ENCODE results near the gene LRRC3. TPM values are rescaled to one million over a fixed set of nuclear protein-coding genes. Genes with fewer than 3 reads are reported as not detected.

The LRRC3 gene
- total and polyA plus RNA-seq, 7 experiments from 2014 or later = 0.06 to 3.3 (median 0.89) TPM

DNA sequence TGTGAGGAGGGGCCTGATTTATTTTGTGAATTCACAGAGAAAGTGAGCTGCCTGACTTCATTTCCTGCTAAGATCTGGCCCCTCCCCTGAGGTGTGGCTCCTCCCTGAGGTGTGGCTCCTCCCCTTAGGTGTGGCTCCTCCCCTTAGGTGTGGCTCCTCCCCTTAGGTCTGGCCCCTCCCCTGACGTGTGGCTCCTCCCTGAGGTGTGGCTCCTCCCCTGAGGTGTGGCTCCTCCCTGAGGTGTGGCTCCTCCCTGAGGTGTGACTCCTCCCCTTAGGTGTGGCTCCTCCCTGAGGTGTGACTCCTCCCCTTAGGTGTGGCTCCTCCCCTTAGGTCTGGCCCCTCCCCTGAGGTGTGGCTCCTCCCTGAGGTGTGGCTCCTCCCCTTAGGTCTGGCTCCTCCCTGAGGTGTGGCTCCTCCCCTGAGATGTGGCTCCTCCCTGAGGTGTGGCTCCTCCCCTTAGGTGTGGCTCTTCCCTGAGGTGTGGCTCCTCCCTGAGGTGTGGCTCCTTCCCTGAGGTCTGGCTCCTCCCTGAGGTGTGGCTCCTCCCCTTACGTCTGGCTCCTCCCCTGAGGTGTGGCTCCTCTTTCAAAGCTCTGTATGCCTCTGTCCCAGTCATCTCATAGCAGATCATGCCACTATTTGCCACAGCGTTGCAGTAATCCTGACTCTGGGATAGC, 26.9 kb upstream of the LRRC3 start:
- intact Hi-C loops (cut with micrococcal nuclease) = loop anchor here (1.0 to 10.0 kb wide), 2 partner anchors 27 to 94 kb away; partner anchors contain the start of genes LRRC3 (in 2 of the 2) and CFAP410 (in 1 of the 2)
- ATAC-seq = peak; percentile 71
- H3K27ac ChIP-seq (ENCODE audit: low read depth, low read length) = no peak overlapping the region
- ChIA-PET CTCF (interaction anchor here (0.6 kb wide), 1 partner anchor 8 kb away, joined by 3 read pairs; no protein-coding TSS in a partner anchor), POLR2A (no interaction called here)
- H3K36me3 ChIP-seq (ENCODE audit: control insufficient read depth in 2 of 3, insufficient read depth in 3 of 3, low read length in 3 of 3) = no peaks in the 10 kb centered on the region
- H3K27ac Mint-ChIP-seq = peak overlapping the region in 3 of 9 donors; percentile 4 to 53 (median 52)
- H3K4me1 ChIP-seq (ENCODE audit: control insufficient read depth in 2 of 2, insufficient read depth in 2 of 2, low read length in 2 of 2) = no peaks in the 10 kb centered on the region
- no peaks in the 10 kb centered on the region for H3K27me3 Mint-ChIP-seq
- H3K36me3 Mint-ChIP-seq = peaks cover 0 to 23% (median 13%) of the 10 kb centered on the region in 5 donors
- peaks cover 0 to 32% (median 18%) of the 10 kb centered on the region in 11 donors for H3K9me3 Mint-ChIP-seq
- no peak overlapping the region for H3K4me3 ChIP-seq (ENCODE audit: low read length)
- H3K27me3 ChIP-seq (ENCODE audit: control insufficient read depth in 2 of 2, insufficient read depth in 2 of 2, low read length in 2 of 2) = no peaks in the 10 kb centered on the region
- peaks cover 0 to 6% (median 0%) of the 10 kb centered on the region in 7 donors for H3K4me1 Mint-ChIP-seq
- no peak overlapping the region for H3K4me3 Mint-ChIP-seq
- peaks cover 0 to 6% (median 5%) of the 10 kb centered on the region in 3 experiments for H3K9me3 ChIP-seq (ENCODE audit: control insufficient read depth in 2 of 3, low read length in 3 of 3)
- peak; percentile 45 to 83 (median 67) for DNase-seq

DNA sequence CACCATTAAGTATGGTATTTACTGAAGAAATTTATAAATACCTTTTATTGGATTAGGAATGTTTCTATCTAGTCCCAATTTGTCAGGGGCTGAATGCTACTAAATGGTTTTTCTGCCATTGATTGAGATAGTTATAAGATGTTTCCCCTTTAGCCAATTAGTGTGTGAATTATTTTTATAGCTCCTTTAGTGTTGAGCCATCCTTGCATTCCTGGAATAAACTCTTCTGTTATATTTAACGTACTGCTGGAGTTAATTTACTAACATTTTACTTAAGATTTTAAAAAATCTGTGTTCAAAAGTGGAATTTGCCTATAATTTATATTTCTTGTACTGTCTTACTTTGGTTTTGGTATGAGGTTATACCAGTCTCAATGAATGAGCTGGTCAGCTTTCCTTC, 25.4 kb upstream of the LRRC3 start:
- Histone ChIP-seq H3K9me3 (ENCODE audit: control insufficient read depth in 2 of 3, low read length in 3 of 3) (peaks cover 0 to 6% (median 5%) of the 10 kb centered on the region in 3 experiments), H3K27ac (ENCODE audit: low read depth, low read length) (no peak overlapping the region), H3K4me1 (ENCODE audit: control insufficient read depth in 2 of 2, insufficient read depth in 2 of 2, low read length in 2 of 2) (no peaks in the 10 kb centered on the region), H3K36me3 (ENCODE audit: control insufficient read depth in 2 of 3, insufficient read depth in 3 of 3, low read length in 3 of 3) (no peaks in the 10 kb centered on the region), H3K27me3 (ENCODE audit: control insufficient read depth in 2 of 2, insufficient read depth in 2 of 2, low read length in 2 of 2) (no peaks in the 10 kb centered on the region), H3K4me3 (ENCODE audit: low read length) (no peak overlapping the region)
- ATAC-seq = no peak
- peaks cover 0 to 9% (median 0%) of the 10 kb centered on the region in 7 donors for H3K4me1 Mint-ChIP-seq
- ChIA-PET CTCF (no interaction called here), POLR2A (no interaction called here)
- intact Hi-C loops (cut with micrococcal nuclease) = loop anchor here in 1 of 2 donors (10.0 kb wide), 1 partner anchor 95 kb away; the partner anchor contains the start of gene CFAP410
- H3K4me3 Mint-ChIP-seq = no peak overlapping the region
- DNase-seq = no peak
- peaks cover 0 to 32% (median 18%) of the 10 kb centered on the region in 11 donors for H3K9me3 Mint-ChIP-seq
- H3K27me3 Mint-ChIP-seq = no peaks in the 10 kb centered on the region
- H3K27ac Mint-ChIP-seq = no peak overlapping the region
- H3K36me3 Mint-ChIP-seq = peaks cover 0 to 26% (median 13%) of the 10 kb centered on the region in 5 donors

DNA sequence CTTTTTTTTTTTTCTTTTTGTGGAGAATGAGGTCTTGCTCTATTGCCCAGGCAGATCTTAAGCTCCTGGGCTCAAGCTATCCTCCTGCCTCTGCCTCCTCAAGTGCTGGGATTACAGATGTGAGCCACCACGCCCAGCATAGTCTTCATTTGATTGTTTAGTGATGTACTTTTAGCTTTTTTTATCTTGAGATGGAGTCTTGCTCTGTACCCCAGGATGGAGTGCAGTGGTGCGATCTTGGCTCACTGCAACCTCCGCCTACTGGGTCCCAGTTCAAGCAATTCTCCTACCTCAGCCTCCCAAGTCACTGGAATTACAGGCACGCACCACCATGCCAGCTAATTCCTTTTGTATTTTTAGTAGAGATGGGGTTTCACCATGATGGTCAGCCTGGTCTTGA, 24.0 kb upstream of the LRRC3 start:
- Histone ChIP-seq H3K4me3 (ENCODE audit: low read length) (no peak overlapping the region), H3K4me1 (ENCODE audit: control insufficient read depth in 2 of 2, insufficient read depth in 2 of 2, low read length in 2 of 2) (no peaks in the 10 kb centered on the region), H3K27ac (ENCODE audit: low read depth, low read length) (no peak overlapping the region), H3K27me3 (ENCODE audit: control insufficient read depth in 2 of 2, insufficient read depth in 2 of 2, low read length in 2 of 2) (no peaks in the 10 kb centered on the region), H3K36me3 (ENCODE audit: control insufficient read depth in 2 of 3, insufficient read depth in 3 of 3, low read length in 3 of 3) (no peaks in the 10 kb centered on the region), H3K9me3 (ENCODE audit: control insufficient read depth in 2 of 3, low read length in 3 of 3) (peaks cover 0 to 6% (median 5%) of the 10 kb centered on the region in 3 experiments)
- DNase-seq (no peak), ATAC-seq (no peak)
- H3K4me3 Mint-ChIP-seq = no peak overlapping the region
- POLR2A ChIA-PET = no interaction called here
- CTCF ChIA-PET = no interaction called here
- H3K27me3 Mint-ChIP-seq = no peaks in the 10 kb centered on the region
- peak overlapping the region in 1 of 9 donors; percentile 7 for H3K27ac Mint-ChIP-seq
- peaks cover 0 to 31% (median 13%) of the 10 kb centered on the region in 5 donors for H3K36me3 Mint-ChIP-seq
- intact Hi-C loops (cut with micrococcal nuclease) = no loop called here
- H3K9me3 Mint-ChIP-seq = peaks cover 0 to 32% (median 18%) of the 10 kb centered on the region in 11 donors
- H3K4me1 Mint-ChIP-seq = peaks cover 0 to 9% (median 0%) of the 10 kb centered on the region in 7 donors

DNA sequence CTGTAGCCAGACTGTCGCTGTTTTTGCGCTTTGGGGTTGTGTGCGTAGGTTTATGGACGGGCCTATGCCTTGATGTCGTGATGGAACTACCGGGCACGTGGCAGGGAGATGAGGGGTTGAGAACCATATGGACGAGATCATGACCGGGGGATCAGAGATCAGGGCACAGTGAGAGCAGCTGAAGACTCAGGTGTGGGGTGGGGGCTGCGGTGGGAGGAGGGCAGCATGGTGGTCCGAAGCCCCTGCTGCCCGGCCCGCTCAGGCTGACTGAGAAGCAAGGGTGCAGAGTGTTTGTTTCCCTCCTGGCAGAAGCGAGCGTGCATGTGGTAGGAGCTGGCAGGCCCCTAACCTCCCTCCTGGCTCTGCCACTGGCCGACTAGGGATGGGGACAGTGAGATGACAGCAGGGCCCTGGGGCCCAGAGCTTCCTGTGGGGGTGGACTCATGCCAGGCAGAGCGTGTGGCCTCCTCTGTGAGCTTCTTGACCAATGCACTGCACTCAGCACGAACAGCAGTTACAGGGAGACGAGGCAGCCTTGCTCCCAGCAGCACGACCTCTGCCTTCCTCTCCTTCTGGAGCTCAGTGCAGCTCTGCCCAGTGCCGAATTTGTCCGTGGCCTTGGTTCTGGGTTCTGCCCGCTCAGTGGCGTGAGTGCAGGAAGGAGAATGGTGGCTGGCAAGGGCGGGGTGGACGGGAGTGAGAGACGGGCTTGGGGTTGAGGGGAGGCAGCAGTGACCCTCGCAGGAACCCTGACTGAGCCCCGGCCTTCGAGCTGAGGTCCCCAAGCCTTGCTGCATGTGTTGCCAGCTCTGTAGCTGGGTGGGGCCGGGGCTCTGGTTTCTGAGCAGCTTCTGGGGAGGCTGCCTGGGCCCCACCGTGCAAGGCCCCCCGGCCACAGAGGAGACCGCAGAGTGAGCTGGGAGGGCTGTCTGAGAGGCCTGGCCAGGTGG, 22.2 kb upstream of the LRRC3 start:
- H3K27me3 ChIP-seq (ENCODE audit: control insufficient read depth in 2 of 2, insufficient read depth in 2 of 2, low read length in 2 of 2) = no peaks in the 10 kb centered on the region
- Mint-ChIP-seq H3K9me3 (peaks cover 0 to 32% (median 18%) of the 10 kb centered on the region in 11 donors), H3K36me3 (peaks cover 0 to 24% (median 13%) of the 10 kb centered on the region in 5 donors), H3K27me3 (no peaks in the 10 kb centered on the region), H3K4me1 (peaks cover 0 to 3% (median 0%) of the 10 kb centered on the region in 7 donors), H3K27ac (no peak overlapping the region), H3K4me3 (no peak overlapping the region)
- ChIA-PET POLR2A (no interaction called here), CTCF (no interaction called here)
- no peak overlapping the region for H3K4me3 ChIP-seq (ENCODE audit: low read length)
- peaks cover 0 to 6% (median 0%) of the 10 kb centered on the region in 3 experiments for H3K36me3 ChIP-seq (ENCODE audit: control insufficient read depth in 2 of 3, insufficient read depth in 3 of 3, low read length in 3 of 3)
- H3K9me3 ChIP-seq (ENCODE audit: control insufficient read depth in 2 of 3, low read length in 3 of 3) = peaks cover 0 to 6% (median 5%) of the 10 kb centered on the region in 3 experiments
- no peaks in the 10 kb centered on the region for H3K4me1 ChIP-seq (ENCODE audit: control insufficient read depth in 2 of 2, insufficient read depth in 2 of 2, low read length in 2 of 2)
- intact Hi-C loops (cut with micrococcal nuclease) = no loop called here
- no peak overlapping the region for H3K27ac ChIP-seq (ENCODE audit: low read depth, low read length)
- ATAC-seq (no peak), DNase-seq (no peak)

DNA sequence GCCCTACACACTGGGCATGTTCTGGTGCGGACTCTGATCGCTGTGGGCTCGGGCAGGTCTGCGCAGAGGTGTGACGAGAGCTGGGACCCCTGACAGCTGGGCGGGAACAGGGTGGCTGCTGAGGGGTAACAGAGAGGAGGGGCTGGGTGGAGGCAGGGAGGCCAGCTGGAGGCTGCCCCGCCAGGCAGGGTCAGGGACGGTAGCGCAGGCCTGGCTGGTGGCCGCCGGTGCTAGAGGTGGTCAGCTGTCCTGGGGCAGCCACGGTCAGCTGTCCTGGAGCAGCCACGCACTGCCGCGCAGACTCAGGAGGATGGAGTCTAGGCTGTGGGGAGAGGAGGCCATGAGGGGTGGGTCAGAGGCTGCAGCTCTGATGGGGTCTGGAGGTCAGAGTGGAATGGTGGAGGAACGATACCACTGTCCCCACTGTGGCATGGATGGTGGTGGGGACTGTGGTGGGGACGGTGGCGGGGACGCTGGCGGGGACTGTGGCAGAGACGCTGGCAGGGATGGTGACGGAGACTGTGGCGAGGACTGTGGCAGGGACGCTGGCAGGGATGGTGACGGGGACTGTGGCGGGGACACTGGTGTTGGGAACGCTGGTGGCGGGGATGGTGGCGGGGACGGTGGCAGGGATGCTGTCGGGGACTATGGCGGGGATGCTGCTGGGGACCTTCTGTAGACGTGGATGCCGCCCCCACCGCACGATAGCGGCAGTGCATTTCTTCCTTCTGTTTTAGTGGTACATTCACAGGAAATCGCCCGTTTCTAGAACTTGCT, 21.3 kb upstream of the LRRC3 start:
- H3K27ac Mint-ChIP-seq = peak overlapping the region in 1 of 9 donors; percentile 48
- Histone ChIP-seq H3K27me3 (ENCODE audit: control insufficient read depth in 2 of 2, insufficient read depth in 2 of 2, low read length in 2 of 2) (no peaks in the 10 kb centered on the region), H3K36me3 (ENCODE audit: control insufficient read depth in 2 of 3, insufficient read depth in 3 of 3, low read length in 3 of 3) (peaks cover 0 to 6% (median 0%) of the 10 kb centered on the region in 3 experiments), H3K4me3 (ENCODE audit: low read length) (no peak overlapping the region), H3K4me1 (ENCODE audit: control insufficient read depth in 2 of 2, insufficient read depth in 2 of 2, low read length in 2 of 2) (no peaks in the 10 kb centered on the region), H3K9me3 (ENCODE audit: control insufficient read depth in 2 of 3, low read length in 3 of 3) (peaks cover 0 to 6% (median 5%) of the 10 kb centered on the region in 3 experiments), H3K27ac (ENCODE audit: low read depth, low read length) (no peak overlapping the region)
- H3K4me3 Mint-ChIP-seq = no peak overlapping the region
- POLR2A ChIA-PET = no interaction called here
- peaks cover 0 to 27% (median 15%) of the 10 kb centered on the region in 11 donors for H3K9me3 Mint-ChIP-seq
- intact Hi-C loops (cut with micrococcal nuclease) = no loop called here
- H3K27me3 Mint-ChIP-seq = no peaks in the 10 kb centered on the region
- ATAC-seq (no peak), DNase-seq (no peak)
- H3K4me1 Mint-ChIP-seq = peaks cover 0 to 3% (median 0%) of the 10 kb centered on the region in 7 donors
- peaks cover 0 to 21% (median 13%) of the 10 kb centered on the region in 5 donors for H3K36me3 Mint-ChIP-seq
- CTCF ChIA-PET = no interaction called here

DNA sequence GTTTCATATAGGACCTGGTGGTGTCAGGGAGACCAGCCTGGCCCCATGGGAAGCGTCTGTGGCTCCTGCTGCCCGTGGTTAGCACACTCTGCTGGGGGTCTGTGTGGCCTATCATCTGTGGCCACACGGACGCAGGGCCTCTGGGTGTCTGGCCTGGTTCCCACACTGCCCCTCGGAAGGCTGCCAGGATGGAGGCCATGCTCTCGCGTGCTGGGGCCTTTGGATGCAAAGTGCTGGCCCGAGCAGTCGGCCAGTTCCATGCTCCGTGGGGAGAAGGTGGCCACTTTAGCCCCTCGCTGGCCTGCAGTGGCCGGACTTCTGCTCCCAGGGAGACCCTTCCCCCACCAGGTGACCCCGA, 20.8 kb upstream of the LRRC3 start:
- Mint-ChIP-seq H3K36me3 (peaks cover 0 to 21% (median 13%) of the 10 kb centered on the region in 5 donors), H3K4me3 (no peak overlapping the region), H3K4me1 (peaks cover 0 to 4% (median 0%) of the 10 kb centered on the region in 7 donors), H3K9me3 (peaks cover 0 to 26% (median 15%) of the 10 kb centered on the region in 11 donors), H3K27me3 (no peaks in the 10 kb centered on the region), H3K27ac (no peak overlapping the region)
- H3K9me3 ChIP-seq (ENCODE audit: control insufficient read depth in 2 of 3, low read length in 3 of 3) = peaks cover 0 to 6% (median 5%) of the 10 kb centered on the region in 3 experiments
- CTCF ChIA-PET = no interaction called here
- H3K27ac ChIP-seq (ENCODE audit: low read depth, low read length) = no peak overlapping the region
- ATAC-seq (no peak), DNase-seq (no peak)
- POLR2A ChIA-PET = no interaction called here
- peaks cover 0 to 6% (median 0%) of the 10 kb centered on the region in 3 experiments for H3K36me3 ChIP-seq (ENCODE audit: control insufficient read depth in 2 of 3, insufficient read depth in 3 of 3, low read length in 3 of 3)
- H3K4me1 ChIP-seq (ENCODE audit: control insufficient read depth in 2 of 2, insufficient read depth in 2 of 2, low read length in 2 of 2) = no peaks in the 10 kb centered on the region
- no peak overlapping the region for H3K4me3 ChIP-seq (ENCODE audit: low read length)
- intact Hi-C loops (cut with micrococcal nuclease) = no loop called here
- no peaks in the 10 kb centered on the region for H3K27me3 ChIP-seq (ENCODE audit: control insufficient read depth in 2 of 2, insufficient read depth in 2 of 2, low read length in 2 of 2)

Measured in naive thymus-derived CD4-positive, alpha-beta T cell (primary cell).